K562 (cell line): ENCODE data around the gene UQCC2.

Experiments
- ETV6 ChIP-seq, 3 experiments: fragments of 150-350 bp in 1 of 3; sonication (generic) in 1 of 3; formaldehyde crosslinking in 1 of 3; IDR thresholded peaks; 2 replicates each; pipeline versions ENCODE4 v1.6.1 to v1.8.0; 2014 to 2022; ENCODE audit warnings: borderline replicate concordance in 2 of 3, low read depth in 2 of 3, antibody characterized with exemption in 1 of 3, low read length in 1 of 3, mild to moderate bottlenecking in 1 of 3, missing genetic modification reagents in 1 of 3
- FOXM1 ChIP-seq, 2 experiments: fragments of 450-650 bp in 1 of 2; sonication (generic) in 1 of 2; formaldehyde crosslinking in 1 of 2; IDR thresholded peaks; 2 replicates each; pipeline versions ENCODE4 v1.6.1 to v1.9.0; 2017 to 2022; ENCODE audit warnings: low read depth in 2 of 2, mild to moderate bottlenecking in 2 of 2, missing genetic modification reagents in 1 of 2, moderate library complexity in 1 of 2
- MAFK ChIP-seq: IDR thresholded peaks from 2 replicates; pipeline ENCODE4 v1.6.1; 2011; ENCODE audit warnings: low read length, improper control_type of control experiment
- SP1 ChIP-seq: sonication (generic); formaldehyde crosslinking; IDR thresholded peaks from 2 replicates; pipeline ENCODE4 v1.8.1; 2022; ENCODE audit warnings: mild to moderate bottlenecking, missing genetic modification reagents
- TOE1 ChIP-seq, 2 experiments: fragments of 450-650 bp in 1 of 2; sonication (generic) in 1 of 2; formaldehyde crosslinking in 1 of 2; IDR thresholded peaks; 2 replicates each; pipeline versions ENCODE4 v1.7.1 to v1.8.0; 2016 to 2022; ENCODE audit warnings: borderline replicate concordance in 2 of 2, mild to moderate bottlenecking in 2 of 2, antibody characterized with exemption in 1 of 2, inconsistent platforms in 1 of 2, low read depth in 1 of 2, missing genetic modification reagents in 1 of 2, moderate library complexity in 1 of 2
- ZBTB1 ChIP-seq: sonication (generic); formaldehyde crosslinking; IDR thresholded peaks from 2 replicates; pipeline ENCODE4 v1.8.1; 2023; ENCODE audit warnings: missing genetic modification reagents, low read depth, mild to moderate bottlenecking, borderline replicate concordance
- ZNF212 ChIP-seq: fragments of 450-650 bp; formaldehyde crosslinking; IDR thresholded peaks from 2 replicates; pipeline ENCODE4 v1.4.0; 2020; ENCODE audit warnings: mild to moderate bottlenecking
- TF ChIP-seq, protein P1 (sequence below), 3 experiments: IDR thresholded peaks in 2 of 3; conservative IDR thresholded peaks in 1 of 3; 2 replicates each; pipeline ENCODE4 v1.5.1; 2011 to 2012; ENCODE audit warnings: low read length in 3 of 3, mild to moderate bottlenecking in 3 of 3, control low read depth in 2 of 3, improper control_type of control experiment in 1 of 3, inconsistent platforms in 1 of 3, low read depth in 1 of 3, mixed read lengths in 1 of 3, moderate library complexity in 1 of 3; ENCODE audit not compliant: insufficient read depth in 2 of 3
- TF ChIP-seq, protein P2 (sequence below): fragments of 450-650 bp; IDR thresholded peaks from 2 replicates; pipeline ENCODE4 v1.6.1; 2016
- TF ChIP-seq, protein P3 (sequence below): fragments of 250-450 bp; sonication (Bioruptor Pico); IDR thresholded peaks from 2 replicates; pipeline ENCODE4 v1.4.0; 2020; ENCODE audit warnings: mild to moderate bottlenecking

DNA sequence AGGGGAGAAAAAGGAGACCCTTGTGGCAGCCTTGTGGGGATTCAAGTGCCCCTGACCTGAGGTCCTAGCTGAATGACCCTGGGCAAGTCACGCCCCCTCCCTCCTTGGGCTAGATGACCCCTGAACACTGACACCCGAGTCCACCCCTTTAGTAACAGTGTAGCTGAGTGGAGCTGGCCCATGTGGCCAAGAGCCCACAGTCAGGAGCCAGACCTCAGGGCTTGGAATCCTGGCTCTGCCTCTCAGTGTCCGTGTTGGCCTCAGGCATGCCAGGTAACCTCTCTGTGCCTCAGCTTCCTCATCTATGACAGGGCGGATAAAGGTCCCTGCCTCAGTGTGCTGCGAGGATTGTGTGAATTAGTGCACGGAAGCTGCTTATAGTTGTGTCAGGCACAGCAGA is 20.9 kb upstream of the UQCC2 start:
- TF ChIP-seq, protein P1, sequence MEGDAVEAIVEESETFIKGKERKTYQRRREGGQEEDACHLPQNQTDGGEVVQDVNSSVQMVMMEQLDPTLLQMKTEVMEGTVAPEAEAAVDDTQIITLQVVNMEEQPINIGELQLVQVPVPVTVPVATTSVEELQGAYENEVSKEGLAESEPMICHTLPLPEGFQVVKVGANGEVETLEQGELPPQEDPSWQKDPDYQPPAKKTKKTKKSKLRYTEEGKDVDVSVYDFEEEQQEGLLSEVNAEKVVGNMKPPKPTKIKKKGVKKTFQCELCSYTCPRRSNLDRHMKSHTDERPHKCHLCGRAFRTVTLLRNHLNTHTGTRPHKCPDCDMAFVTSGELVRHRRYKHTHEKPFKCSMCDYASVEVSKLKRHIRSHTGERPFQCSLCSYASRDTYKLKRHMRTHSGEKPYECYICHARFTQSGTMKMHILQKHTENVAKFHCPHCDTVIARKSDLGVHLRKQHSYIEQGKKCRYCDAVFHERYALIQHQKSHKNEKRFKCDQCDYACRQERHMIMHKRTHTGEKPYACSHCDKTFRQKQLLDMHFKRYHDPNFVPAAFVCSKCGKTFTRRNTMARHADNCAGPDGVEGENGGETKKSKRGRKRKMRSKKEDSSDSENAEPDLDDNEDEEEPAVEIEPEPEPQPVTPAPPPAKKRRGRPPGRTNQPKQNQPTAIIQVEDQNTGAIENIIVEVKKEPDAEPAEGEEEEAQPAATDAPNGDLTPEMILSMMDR (IDR thresholded peaks at IDR 0.05 in 2 of 3, conservative IDR thresholded peaks at IDR 0.05 in 1 of 3; ENCODE audit: insufficient read depth in 2 of 3, low read depth in 1 of 3, low read length in 3 of 3), result no peak
- TF ChIP-seq, protein P2, sequence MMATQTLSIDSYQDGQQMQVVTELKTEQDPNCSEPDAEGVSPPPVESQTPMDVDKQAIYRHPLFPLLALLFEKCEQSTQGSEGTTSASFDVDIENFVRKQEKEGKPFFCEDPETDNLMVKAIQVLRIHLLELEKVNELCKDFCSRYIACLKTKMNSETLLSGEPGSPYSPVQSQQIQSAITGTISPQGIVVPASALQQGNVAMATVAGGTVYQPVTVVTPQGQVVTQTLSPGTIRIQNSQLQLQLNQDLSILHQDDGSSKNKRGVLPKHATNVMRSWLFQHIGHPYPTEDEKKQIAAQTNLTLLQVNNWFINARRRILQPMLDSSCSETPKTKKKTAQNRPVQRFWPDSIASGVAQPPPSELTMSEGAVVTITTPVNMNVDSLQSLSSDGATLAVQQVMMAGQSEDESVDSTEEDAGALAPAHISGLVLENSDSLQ, result no peak
- TF ChIP-seq TOE1 (IDR thresholded peaks at IDR 0.05; ENCODE audit: borderline replicate concordance), result no peak
- TF ChIP-seq TOE1 (CRISPR knock-in tag; IDR thresholded peaks at IDR 0.05; ENCODE audit: borderline replicate concordance, low read depth), result no peak
- TF ChIP-seq, protein P3, sequence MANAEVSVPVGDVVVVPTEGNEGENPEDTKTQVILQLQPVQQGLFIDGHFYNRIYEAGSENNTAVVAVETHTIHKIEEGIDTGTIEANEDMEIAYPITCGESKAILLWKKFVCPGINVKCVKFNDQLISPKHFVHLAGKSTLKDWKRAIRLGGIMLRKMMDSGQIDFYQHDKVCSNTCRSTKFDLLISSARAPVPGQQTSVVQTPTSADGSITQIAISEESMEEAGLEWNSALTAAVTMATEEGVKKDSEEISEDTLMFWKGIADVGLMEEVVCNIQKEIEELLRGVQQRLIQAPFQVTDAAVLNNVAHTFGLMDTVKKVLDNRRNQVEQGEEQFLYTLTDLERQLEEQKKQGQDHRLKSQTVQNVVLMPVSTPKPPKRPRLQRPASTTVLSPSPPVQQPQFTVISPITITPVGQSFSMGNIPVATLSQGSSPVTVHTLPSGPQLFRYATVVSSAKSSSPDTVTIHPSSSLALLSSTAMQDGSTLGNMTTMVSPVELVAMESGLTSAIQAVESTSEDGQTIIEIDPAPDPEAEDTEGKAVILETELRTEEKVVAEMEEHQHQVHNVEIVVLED (CRISPR knock-in tag), result no peak
- TF ChIP-seq ETV6 (IDR thresholded peaks at IDR 0.05; ENCODE audit: borderline replicate concordance in 1 of 2, low read depth in 2 of 2, low read length in 1 of 2), result no peak
- TF ChIP-seq ETV6 (CRISPR knock-in tag; IDR thresholded peaks at IDR 0.05; ENCODE audit: borderline replicate concordance), result no peak
- TF ChIP-seq ZBTB1 (CRISPR knock-in tag), result no peak
- TF ChIP-seq ZNF212 (CRISPR knock-in tag), result no peak
- TF ChIP-seq MAFK, result no peak
- no peak for TF ChIP-seq SP1
- no peak for TF ChIP-seq FOXM1 (IDR thresholded peaks at IDR 0.05; ENCODE audit: low read depth)
- TF ChIP-seq FOXM1 (CRISPR knock-in tag; IDR thresholded peaks at IDR 0.05; ENCODE audit: low read depth), result no peak
